Endothelial cell (in vitro differentiated cells): Measurements from ENCODE around the gene HDAC11. TPM values are rescaled to one million over a fixed set of nuclear protein-coding genes. Genes with fewer than 3 reads are reported as not detected.
"Not testable (repeated sequence)": the region's sequence is repeated elsewhere in the genome, so short reads cannot be mapped to it uniquely, and the experiment has no call there.

Experiments
- DNase-seq: peaks from one replicate; pipeline ENCODE4 v3.0.0; 2021; ENCODE audit warnings: low spot score
- H3K27ac Mint-ChIP-seq: one replicate; pipeline ENCODE4 v1.8.0; 2021; ENCODE audit warnings: mixed read lengths, inconsistent platforms; ENCODE audit not compliant: unreplicated experiment
- H3K27me3 Mint-ChIP-seq: one replicate; pipeline ENCODE4 v1.8.0; 2021; ENCODE audit warnings: mild to moderate bottlenecking, moderate library complexity, mixed read lengths, inconsistent platforms; ENCODE audit not compliant: unreplicated experiment
- H3K36me3 Mint-ChIP-seq: one replicate; pipeline ENCODE4 v1.8.0; 2021; ENCODE audit warnings: mild to moderate bottlenecking, low read depth, mixed read lengths, inconsistent platforms; ENCODE audit not compliant: unreplicated experiment
- H3K4me1 Mint-ChIP-seq: one replicate; pipeline ENCODE4 v1.8.0; 2021; ENCODE audit warnings: mild to moderate bottlenecking, mixed read lengths, inconsistent platforms; ENCODE audit not compliant: unreplicated experiment
- H3K4me3 Mint-ChIP-seq: one replicate; pipeline ENCODE4 v1.8.0; 2021; ENCODE audit warnings: mild to moderate bottlenecking, mixed read lengths, inconsistent platforms; ENCODE audit not compliant: unreplicated experiment
- H3K9me3 Mint-ChIP-seq: one replicate; pipeline ENCODE4 v1.8.0; 2021; ENCODE audit warnings: mixed read lengths, inconsistent platforms; ENCODE audit not compliant: unreplicated experiment
- total RNA-seq: library from RNA; stranded (reverse); fragmentation: NEBNext Ultra II Directional; extraction: Animal tissue kit (Norgen Biotek cat#: 25700); gene quantifications from one replicate; pipeline ENCODE4 v1.2.1, GENCODE V29; 2021; ENCODE audit not compliant: unreplicated experiment
- TF ChIP-seq, protein P1 (sequence below): fragments of 200-600 bp; sonication (generic); IDR thresholded peaks from one replicate; pipeline ENCODE4 v1.5.0; 2021; ENCODE audit warnings: antibody characterized with exemption; ENCODE audit not compliant: unreplicated experiment

Gene HDAC11
- total RNA-seq, 1 donor from 2014 or later = 14.8 TPM

DNA sequence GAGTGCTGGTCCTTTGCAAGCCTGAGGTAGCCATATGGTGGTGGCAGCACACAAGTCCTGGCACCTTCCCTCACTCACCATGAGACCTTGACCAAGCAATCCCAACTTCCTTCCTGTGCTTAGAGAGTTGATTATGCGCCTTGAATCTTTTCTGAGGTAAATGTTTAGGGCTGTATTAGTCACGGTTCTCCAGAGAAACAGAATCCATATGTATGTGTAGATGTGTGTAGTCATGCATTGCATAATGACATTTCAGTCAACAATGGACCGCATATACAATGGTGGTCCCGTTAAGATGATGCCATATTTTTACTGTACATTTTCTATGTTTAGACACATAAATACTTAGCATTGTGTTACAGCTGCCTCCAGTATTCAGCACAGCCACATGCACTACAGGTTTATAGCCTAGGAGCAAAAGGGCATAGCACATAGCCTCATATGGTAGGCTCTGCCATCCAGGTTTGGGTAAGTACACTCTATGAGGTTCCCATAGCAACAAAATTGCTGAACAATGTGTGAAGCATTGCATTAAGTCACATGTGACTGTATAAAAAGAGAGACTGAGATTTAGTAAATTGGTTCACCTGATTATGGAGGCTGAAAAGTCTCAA, 39.8 kb upstream of the HDAC11 start:
- H3K27me3 Mint-ChIP-seq = no peaks in the 10 kb centered on the region
- H3K9me3 Mint-ChIP-seq = no peaks in the 10 kb centered on the region
- DNase-seq = no peak
- no peaks in the 10 kb centered on the region for H3K4me1 Mint-ChIP-seq
- no peak overlapping the region for H3K4me3 Mint-ChIP-seq
- TF ChIP-seq, protein P1, sequence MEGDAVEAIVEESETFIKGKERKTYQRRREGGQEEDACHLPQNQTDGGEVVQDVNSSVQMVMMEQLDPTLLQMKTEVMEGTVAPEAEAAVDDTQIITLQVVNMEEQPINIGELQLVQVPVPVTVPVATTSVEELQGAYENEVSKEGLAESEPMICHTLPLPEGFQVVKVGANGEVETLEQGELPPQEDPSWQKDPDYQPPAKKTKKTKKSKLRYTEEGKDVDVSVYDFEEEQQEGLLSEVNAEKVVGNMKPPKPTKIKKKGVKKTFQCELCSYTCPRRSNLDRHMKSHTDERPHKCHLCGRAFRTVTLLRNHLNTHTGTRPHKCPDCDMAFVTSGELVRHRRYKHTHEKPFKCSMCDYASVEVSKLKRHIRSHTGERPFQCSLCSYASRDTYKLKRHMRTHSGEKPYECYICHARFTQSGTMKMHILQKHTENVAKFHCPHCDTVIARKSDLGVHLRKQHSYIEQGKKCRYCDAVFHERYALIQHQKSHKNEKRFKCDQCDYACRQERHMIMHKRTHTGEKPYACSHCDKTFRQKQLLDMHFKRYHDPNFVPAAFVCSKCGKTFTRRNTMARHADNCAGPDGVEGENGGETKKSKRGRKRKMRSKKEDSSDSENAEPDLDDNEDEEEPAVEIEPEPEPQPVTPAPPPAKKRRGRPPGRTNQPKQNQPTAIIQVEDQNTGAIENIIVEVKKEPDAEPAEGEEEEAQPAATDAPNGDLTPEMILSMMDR = no peak
- no peaks in the 10 kb centered on the region for H3K36me3 Mint-ChIP-seq
- no peak overlapping the region for H3K27ac Mint-ChIP-seq

DNA sequence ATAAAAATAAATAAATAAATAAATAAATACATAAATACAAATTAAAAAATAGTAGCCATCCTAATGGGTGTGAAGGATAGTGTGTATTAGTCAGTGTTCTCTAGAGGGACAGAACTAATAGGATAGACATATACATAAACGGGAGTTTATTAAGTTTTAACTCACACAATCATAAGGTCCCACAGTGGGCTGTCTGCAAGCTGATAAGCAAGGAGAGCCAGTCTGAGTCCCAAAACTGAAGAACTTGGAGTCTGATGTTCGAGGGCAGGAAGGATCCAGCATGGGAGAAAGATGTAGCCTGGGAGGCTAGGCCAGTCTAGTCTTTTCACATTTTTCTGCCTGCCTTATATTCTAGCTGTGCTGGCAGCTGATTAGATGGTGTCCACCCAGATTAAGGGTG, 37.2 kb upstream of the HDAC11 start:
- H3K36me3 Mint-ChIP-seq, H3K9me3 Mint-ChIP-seq, H3K4me3 Mint-ChIP-seq, H3K4me1 Mint-ChIP-seq, H3K27ac Mint-ChIP-seq, H3K27me3 Mint-ChIP-seq, DNase-seq: not testable (repeated sequence)

DNA sequence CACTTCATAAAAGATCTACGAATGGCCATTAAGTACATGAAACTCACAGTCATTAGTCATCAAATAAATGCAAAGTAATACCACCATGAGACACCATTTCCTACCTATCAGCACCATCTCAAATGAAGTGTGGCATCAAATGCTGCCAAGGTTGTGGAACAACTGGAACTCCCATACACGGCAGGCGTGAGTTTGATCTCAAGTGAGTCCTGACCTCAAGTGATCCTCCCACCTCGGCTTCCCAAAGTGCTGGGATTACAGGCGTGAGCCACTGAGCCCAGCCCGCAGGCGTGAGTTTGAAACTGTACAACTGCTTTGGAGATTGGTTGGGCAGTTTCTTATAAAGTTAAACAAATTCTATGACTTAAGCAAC, 28.8 kb upstream of the HDAC11 start:
- TF ChIP-seq, protein P1 = no peak
- Mint-ChIP-seq H3K4me3 (peak overlapping the region; percentile 88), H3K36me3 (peaks cover under 1% of the 10 kb centered on the region), H3K9me3 (no peaks in the 10 kb centered on the region), H3K4me1 (peaks cover 9% of the 10 kb centered on the region), H3K27ac (peak overlapping the region; percentile 97), H3K27me3 (peaks cover 2% of the 10 kb centered on the region)
- DNase-seq = no peak

DNA sequence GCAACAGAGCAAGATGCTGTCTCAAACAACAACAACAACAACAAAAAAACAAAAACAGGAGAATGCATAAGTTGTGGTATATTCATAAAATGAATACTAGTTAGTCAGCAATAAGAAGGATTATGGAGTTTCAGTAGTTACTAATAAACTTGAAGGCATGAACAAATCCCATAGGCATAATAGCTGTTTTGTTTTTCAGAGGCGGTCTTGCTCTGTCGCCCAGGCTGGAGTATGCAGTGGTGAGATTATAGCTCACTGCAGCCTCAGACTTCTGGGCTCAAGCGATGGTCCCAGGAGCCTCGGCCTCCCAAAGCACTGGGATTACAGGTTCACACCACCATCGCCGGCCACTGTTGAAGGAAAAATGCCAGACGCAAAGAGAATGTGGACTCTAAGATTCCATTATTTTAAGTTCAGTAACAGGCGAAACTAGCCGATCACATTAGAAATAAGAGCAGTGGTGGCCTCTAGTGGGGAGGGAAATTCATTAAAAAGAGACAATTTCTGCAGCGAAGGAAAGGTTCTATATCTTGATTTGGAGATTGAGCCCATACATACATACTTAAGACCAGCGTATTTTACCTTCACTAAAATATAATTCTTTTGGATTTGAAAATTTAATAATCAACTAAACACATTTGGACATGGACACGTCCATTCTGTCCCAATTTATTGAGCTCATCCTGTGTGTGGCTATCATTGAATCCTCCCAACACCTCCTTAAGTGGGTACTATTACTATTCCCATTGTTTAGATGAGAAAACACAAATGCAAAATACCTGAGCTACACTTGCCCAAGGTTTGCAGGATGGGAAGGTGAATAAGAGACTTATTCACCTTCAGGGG, 27.4 kb upstream of the HDAC11 start:
- Mint-ChIP-seq H3K27me3 (peaks cover 2% of the 10 kb centered on the region), H3K27ac (peak overlapping the region; percentile 97), H3K36me3 (no peaks in the 10 kb centered on the region), H3K4me1 (peaks cover 9% of the 10 kb centered on the region), H3K9me3 (no peaks in the 10 kb centered on the region), H3K4me3 (no peak overlapping the region)
- TF ChIP-seq, protein P1 = peak; percentile 50
- peak; percentile 45 for DNase-seq

DNA sequence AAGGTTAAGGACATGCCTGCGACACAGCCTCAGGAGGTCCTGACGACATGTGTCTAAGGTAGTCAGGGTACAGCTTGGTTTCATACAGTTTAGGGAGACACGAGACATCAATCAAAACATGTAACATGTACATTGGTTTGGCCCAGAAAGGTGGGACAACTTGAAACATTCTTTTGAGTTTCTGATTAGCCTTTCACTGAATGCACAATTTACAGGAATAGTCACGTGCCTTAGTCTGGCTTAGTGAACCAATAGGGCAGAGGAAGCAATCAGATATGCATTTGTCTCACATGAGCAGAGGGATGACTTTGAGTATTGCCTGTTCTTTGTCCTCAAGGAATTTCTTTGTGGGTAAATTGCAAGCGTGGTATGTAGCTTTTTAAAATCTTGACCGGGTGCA, 24.5 kb upstream of the HDAC11 start:
- DNase-seq = no peak
- TF ChIP-seq, protein P1 = no peak
- H3K27ac Mint-ChIP-seq = no peak overlapping the region
- H3K9me3 Mint-ChIP-seq = no peaks in the 10 kb centered on the region
- no peak overlapping the region for H3K4me3 Mint-ChIP-seq
- no peaks in the 10 kb centered on the region for H3K36me3 Mint-ChIP-seq
- peaks cover 2% of the 10 kb centered on the region for H3K27me3 Mint-ChIP-seq
- peaks cover 9% of the 10 kb centered on the region for H3K4me1 Mint-ChIP-seq
